Skin epidermis (tissue), 12 donors: ENCODE measurements around the gene LRRC9.
"Not testable (repeated sequence)": the region's sequence is repeated elsewhere in the genome, so short reads cannot be mapped to it uniquely, and the experiment has no call there.

Source experiments
- H3K27ac ChIP-seq, 21 experiments: fragments of 200-600 bp; sonication (generic) in 11 of 21; one replicate each; pipeline ENCODE4 v1.5.0; 2020; ENCODE audit warnings: mild to moderate bottlenecking in 3 of 21, inconsistent platforms in 2 of 21, moderate library complexity in 2 of 21
- H3K4me3 ChIP-seq, 7 experiments: fragments of 200-600 bp; sonication (generic) in 2 of 7; one replicate each; pipeline ENCODE4 v1.5.0; 2020; ENCODE audit warnings: inconsistent platforms in 2 of 7, mild to moderate bottlenecking in 2 of 7, moderate library complexity in 1 of 7

The LRRC9 gene

DNA sequence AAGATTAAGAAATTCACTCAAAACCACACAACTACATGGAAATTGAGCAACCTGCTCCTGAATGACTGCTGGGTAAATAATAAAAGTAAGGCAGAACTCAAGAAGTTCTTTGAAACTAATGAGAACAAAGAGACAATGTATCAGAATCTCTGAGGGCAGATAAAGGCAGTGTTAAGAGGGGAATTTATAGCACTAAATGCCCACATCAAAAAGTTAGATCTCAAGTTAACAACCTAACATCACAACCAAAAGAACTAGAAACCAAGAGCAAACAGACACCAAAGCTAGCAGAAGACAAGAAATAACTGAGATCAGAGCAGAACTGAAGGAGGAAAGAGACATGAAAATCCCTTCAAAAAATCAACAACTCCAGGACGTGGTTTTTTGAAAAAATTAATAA is 128.0 kb downstream of the LRRC9 start:
- H3K4me3 ChIP-seq, H3K27ac ChIP-seq: not testable (repeated sequence)

DNA sequence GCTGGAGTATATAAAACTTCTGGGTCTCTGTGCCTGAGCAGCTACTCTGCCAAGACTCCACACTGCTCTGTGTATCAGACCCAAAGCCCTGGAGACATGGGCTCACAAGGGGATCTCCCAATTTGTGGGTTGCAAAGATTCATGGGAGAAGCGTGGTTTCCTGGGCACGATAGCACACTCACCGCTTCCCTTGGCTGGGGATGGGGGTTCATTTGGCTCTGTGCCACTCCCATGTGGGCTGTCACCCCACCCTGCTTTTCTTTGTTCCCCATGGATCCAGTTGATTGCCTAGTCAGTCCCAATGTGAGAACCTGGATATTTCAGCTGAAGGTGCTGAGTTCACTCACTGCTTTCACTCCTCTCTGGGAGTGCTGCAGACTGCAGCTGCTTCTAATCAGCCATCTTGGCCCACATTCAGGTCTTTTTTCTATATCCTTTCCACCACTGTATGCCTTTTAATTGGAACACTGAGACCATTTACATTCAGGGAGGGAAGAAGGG is 131.8 kb downstream of the LRRC9 start:
- Histone ChIP-seq H3K4me3 (no peak overlapping the region), H3K27ac (peak overlapping the region in 1 of 21 experiments; percentile 3)

DNA sequence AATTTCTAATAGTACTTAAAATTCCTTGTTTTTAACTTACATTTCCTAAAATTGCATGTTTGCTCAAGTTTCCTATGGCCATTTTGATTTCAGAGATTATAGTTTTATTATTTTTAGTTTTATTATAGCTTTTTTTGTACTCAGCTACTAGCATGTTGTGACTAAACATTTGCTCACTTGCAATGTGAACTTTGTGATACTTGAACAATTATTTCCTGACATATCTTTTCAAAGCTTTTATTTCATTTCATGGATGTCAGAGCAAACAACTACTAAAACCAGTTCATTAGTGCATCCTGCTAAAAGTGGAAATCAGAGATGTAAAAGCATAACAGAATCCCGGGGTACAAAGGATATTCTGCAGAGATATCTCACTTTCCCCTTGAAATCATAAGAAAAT is 138.1 kb downstream of the LRRC9 start:
- H3K4me3 ChIP-seq, result no peak overlapping the region
- H3K27ac ChIP-seq, result no peak overlapping the region

DNA sequence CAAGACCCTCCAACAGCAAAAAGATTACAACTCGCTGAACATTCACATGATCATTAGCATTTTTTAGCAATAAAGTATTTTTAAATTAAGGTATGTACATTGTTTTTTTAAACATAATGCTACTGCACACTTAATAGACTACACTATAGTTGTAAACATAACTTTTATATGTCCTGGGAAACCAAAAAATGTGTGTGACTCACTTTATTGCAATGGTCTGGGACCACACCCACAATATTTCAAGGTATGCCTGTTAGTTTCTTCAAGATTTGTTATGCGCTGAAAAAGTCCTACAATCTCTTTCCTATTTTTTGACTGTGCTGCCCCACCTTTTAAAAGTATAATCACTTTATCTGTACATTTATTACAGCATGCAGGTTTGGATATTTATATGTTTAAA is 141.4 kb downstream of the LRRC9 start:
- Histone ChIP-seq H3K27ac (no peak overlapping the region), H3K4me3 (no peak overlapping the region)

DNA sequence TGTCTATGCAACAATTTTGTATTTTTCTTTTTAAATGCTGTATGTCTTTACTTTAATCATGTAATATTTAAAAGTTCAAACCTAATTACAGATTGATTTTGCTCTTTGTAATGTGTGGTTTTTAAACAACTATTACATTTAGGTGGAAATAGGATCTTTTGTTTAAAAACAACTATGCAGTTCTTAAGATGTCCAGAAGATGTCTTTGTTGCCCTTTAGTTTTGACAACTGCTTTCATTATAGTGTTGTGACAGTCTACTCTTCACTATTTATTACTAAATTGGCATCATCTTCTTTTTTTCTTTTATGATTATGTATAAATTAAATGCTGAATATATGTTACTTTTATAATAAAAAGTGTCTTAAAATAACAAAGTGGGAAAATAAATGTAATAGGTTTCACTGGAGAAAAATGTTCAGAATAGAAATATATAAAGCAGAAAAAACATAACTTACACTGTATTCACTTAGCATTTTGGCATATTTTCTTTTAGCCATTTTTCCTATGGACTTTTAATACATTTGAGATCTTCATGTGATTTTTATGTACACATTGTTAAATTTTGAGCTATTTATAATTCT is 144.6 kb downstream of the LRRC9 start:
- no peak overlapping the region for H3K4me3 ChIP-seq
- H3K27ac ChIP-seq, result no peak overlapping the region

DNA sequence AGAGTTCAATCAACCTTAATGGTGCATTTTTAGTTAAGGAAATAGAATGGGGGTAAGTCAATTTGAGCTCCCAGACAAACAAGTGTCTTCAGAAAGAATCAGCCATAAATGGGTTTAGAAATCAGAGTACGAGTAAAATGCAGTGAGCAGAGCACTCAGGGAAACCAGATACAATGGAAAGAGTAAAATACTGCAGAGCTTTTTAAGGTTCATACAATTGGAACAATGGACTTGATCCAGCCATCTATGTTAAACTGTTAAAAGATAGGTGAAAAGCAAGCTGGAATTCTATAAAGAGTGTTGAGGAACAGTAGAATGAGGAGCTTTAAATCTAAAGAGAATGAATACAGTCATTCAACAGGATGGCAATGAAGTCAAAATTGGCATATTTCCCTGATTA is 147.9 kb downstream of the LRRC9 start:
- H3K27ac ChIP-seq, result no peak overlapping the region
- H3K4me3 ChIP-seq, result no peak overlapping the region

DNA sequence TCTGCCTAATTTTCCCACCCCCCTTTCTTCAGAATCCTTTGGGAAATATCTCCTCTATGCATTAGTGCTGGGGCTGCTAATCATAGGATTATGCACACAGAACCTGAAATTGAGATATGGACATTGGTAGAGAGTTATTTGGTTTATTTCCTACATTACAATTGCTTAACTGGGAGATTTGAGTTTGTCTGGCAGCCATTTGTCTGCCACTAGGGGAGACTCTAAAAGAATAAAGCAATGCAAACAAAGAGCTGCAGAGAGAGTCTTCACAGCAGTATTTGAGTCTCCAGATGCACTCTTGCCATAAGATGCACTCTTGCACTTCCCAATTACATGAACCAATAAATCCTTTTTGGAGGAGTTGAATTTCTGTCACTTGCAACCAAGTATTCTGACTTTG is 159.8 kb downstream of the LRRC9 start:
- Histone ChIP-seq H3K4me3 (no peak overlapping the region), H3K27ac (no peak overlapping the region)

DNA sequence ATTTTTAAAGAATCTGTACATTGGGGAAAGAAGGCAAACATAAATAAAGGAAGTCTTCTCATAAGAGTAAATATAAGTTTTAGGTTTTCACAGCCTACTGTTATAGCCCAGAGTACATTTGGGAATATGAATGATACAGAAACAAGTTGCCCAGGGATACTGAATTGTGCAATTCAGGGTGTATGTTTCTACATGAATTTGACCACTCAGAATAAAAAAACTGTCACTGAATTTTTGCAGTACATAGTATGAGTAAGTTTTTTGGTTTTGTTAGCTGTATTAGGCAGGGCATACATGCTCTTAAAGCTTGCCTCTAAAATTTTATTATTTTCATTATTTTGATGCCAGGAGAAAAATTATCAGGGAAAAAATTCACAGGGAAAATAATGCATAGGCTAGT is 165.1 kb downstream of the LRRC9 start:
- H3K4me3 ChIP-seq, result no peak overlapping the region

DNA sequence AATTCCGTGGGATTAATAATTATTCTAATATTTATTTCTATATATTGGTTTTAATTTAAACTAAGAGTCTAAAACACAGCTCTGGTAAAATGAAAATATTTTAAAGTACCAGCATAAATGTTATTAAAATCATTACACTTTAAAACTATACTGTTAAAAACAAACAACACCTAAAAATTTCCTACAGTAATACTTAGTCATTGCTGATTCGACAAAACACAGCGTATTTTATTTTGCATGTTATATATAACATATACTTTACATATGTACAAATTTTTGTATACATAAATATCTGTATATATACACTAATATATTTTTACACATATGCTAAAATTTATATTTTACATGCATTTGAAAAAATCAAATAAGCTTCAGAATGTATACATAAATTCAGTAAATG is 165.7 kb downstream of the LRRC9 start:
- no peak overlapping the region for H3K4me3 ChIP-seq

More for the DNA sequence above, 165.1 kb downstream of the LRRC9 start:
- H3K27ac ChIP-seq, result no peak overlapping the region

DNA sequence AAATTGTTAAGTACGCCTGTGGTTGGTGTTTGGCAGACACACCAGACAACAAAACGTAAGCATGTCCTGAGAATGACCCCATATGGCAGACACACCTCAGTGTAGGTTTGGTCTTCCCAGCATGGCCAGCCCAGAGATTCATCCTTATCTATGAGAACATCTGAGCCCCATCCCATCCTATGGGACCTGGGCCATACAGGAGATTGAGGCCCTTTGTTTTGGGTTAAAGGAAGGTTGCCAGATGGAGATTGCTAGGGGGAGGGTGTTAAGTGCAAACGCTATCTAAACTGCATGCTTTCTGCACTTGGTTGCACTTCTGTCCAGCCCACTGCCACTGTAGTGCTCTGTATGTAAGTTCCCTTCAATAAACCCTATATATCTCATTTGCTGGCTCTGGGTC is 167.7 kb downstream of the LRRC9 start:
- Histone ChIP-seq H3K4me3 (no peak overlapping the region), H3K27ac (no peak overlapping the region)

More for the DNA sequence above, 165.7 kb downstream of the LRRC9 start:
- H3K27ac ChIP-seq, result no peak overlapping the region

DNA sequence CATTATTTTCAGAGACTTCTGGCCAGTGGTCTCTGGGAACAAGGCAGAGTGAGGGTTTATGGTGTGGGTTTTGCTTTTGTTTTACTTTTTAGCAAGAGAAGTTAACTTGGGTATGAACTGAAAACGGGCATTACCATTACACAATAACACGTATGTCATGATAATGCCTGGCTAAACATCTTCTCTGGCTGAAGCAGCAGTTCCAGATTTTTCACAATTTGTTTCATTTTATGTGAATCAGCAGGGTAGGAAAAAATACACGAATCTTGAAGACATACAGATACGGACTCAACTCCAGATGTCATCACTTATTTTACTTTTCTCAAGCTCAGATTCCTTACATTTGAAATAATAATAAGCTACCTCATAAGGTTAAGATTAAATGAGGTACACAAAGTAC is 169.3 kb downstream of the LRRC9 start:
- H3K4me3 ChIP-seq, result no peak overlapping the region
- H3K27ac ChIP-seq, result peak overlapping the region in 4 of 21 experiments; percentile 14 to 56 (median 46)

DNA sequence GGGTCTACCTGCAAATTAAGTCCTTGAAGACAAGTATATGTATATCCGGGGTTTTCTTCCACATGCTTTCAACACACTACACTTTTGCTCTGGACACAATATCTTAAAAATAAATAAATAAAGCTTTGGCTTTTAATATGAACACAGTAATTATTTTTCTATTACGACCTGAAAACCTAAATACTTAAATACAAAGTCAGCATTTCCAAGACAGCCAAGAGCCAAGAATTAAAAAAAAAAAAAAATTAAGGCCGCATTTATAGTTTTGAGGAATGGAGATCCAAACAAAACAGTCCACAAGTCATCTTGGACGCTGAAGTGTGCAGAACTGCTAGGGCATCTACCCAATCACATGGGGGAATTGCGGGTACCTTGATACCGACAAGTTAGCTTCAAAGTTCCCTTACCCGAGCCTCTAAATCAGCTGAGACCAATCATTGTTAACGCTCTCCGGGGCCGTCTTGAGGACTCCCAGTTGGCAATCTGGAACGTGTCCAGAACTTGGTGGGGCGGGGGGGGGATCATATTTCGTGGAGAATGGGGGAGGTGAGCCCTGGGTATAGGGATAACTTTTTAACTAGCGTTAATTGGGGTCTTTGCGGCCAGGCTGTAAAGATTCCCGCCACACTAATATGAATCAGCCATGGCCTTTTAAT is 171.0 kb downstream of the LRRC9 start:
- Histone ChIP-seq H3K27ac (peak overlapping the region; percentile 57 to 100 (median 97)), H3K4me3 (peak overlapping the region; percentile 54 to 79 (median 66))

DNA sequence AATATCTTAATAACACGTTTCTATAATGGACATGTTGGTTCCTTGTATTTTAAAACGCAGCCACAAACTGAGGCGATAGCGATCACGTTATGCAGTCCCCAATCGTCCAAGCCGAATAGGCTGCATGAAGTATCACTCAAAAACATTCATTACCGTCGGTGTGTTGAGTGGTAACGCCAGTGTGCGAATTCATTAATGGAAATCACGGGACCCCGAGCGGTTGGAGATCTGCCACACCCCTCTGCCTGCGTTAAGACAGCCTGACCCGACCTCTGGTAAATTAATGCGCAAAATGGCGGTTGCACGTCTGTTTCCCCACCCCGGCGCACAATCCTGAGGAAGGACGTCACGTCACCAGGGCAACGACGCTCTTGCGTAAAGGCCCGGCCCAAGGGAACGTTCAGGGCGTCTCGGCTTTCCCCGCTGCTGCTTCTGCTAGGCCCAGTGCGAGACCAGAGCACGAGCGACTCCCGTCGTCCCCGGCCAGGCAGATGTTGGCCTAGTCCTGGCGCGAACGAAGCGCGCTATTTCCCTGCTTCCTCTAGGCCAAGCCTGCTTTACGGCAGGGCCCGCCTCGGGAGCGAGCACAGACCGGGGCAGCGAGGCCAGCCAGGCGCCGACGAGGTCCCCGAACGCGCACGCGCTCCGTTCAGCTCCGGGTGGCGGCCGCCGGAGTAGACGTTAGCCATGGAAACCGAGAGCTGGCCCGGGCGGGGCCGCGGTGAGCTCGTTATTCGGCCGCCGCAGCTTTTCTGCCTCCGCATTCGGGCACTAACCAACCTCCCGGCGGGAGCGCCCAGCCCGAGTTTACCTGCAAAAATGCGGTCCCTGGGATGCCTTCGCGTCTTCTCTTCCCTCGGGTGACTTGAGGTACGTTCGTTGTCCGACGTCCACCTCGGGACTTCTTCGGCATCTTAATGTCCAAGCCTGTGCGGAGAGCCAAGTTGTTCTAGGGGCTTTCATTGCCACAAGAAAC is 171.9 kb downstream of the LRRC9 start, which contains the start of gene PCNX4:
TSS of gene PCNX4 (plus strand) at position 374 of the 976 bp plus-strand sequence. CDS start 15,716 bp downstream, outside the sequence.
- H3K27ac ChIP-seq, result peak within 1 kb of the TSS; percentile 79 to 100 (median 97)
- H3K4me3 ChIP-seq, result peak within 1 kb of the TSS; percentile 54 to 79 (median 66)

DNA sequence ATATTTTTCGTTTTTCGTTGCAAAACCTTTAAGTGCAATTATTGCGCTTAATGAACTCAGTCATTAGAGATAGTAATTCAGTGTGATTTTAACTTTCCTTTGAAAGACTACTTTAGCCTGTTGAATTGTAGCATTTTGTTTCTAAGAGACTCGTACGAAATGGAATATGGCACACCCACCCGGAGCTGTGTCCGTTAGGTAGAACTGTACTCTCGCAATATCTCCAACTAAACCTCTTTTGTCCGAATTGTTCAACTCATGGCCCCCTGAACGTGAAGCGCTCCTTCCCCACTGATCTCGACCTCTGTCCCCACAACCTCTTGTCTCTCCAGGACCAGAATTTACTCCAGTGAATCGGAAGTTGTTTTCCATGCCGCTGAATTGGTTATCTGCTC is 172.6 kb downstream of the LRRC9 start:
- Histone ChIP-seq H3K27ac (peak overlapping the region; percentile 79 to 100 (median 97)), H3K4me3 (peak overlapping the region; percentile 54 to 79 (median 66))

DNA sequence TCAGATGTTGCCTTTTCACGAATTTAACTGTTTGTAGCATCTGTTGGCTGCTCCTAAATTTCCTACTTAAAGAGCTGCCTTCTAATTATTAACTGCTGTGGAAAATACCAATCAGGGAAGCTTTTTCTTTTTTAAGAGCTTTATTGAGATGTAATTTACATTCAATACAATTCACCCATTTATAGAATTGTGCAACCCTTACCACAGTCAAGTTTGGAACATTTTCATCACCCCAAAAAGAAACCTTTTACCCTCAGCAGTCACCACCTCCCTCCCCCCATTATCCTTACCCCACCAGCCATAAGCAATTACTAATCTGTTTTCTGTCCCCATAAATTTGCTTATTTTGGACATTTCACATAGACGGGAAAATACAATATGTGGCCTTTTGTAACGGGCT is 173.1 kb downstream of the LRRC9 start:
- H3K4me3 ChIP-seq, result peak overlapping the region; percentile 54 to 79 (median 66)
- H3K27ac ChIP-seq, result peak overlapping the region in 19 of 21 experiments; percentile 88 to 100 (median 97)

DNA sequence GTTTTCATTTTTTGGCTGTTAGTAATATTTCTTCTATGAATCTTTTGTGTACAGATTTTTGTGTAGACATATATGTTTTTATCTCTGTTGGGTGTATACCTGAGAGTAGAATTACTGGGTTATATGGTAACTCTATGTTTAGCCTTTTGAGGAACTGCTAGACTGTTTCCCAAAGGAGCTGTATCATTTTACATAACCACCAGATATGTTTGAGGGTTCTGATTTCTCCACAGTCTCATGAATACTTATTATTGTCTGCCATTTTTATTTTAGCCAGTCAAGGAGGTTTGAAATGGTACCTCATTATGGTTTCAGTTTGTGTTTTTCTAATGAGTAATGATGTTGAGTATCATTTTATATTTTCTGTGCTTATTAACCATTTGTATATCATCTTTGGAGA is 173.7 kb downstream of the LRRC9 start:
- Histone ChIP-seq H3K4me3 (peak overlapping the region in 1 of 7 experiments; percentile 64), H3K27ac (peak overlapping the region in 6 of 21 experiments; percentile 96 to 99 (median 98))

DNA sequence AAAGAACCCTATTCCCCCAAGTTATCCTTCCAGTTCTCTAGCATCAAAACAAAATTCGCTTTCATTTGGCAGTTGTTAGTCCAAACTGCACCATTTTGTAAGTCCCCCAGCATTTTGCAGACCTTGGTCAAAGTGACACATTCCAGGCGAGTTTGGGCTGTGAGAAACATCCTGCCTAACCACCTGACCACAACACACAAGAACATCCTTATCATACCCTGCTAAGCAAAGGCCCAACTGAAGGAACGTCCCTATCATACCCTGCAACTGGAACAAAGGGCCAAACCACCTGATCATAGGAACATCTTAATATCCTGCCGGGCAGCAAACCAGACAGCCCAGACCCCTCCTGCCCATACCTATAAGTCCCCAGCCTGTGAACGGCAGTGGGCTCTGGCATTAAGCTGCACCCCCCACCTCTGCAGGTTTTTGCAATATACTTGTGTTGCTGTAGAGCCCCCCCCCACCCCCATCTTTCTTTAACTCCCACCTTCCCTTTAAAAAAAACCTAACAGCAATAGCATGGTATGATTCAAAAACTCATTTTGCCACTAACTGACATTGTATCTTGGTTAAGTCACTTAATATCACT is 174.5 kb downstream of the LRRC9 start:
- Histone ChIP-seq H3K27ac (no peak overlapping the region), H3K4me3 (no peak overlapping the region)

DNA sequence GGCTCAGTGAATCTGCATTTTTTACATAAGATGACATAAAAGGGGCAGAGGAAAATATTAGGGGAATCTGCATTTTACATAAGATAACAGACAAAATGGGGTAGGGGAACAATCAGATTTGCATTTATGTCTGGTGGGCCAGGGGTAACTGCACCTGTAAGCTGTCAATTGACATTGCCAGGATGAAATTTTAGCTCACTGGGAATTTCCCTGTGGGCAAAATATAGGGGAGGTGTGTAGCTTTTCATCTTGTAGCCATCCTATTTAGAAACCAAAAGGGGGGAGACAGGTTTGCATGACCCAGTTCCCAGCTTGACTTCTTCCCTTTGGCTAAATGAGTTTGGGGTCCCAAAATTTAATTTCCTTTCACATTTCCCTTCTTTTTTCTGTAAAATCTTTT is 175.3 kb downstream of the LRRC9 start:
- no peak overlapping the region for H3K27ac ChIP-seq

DNA sequence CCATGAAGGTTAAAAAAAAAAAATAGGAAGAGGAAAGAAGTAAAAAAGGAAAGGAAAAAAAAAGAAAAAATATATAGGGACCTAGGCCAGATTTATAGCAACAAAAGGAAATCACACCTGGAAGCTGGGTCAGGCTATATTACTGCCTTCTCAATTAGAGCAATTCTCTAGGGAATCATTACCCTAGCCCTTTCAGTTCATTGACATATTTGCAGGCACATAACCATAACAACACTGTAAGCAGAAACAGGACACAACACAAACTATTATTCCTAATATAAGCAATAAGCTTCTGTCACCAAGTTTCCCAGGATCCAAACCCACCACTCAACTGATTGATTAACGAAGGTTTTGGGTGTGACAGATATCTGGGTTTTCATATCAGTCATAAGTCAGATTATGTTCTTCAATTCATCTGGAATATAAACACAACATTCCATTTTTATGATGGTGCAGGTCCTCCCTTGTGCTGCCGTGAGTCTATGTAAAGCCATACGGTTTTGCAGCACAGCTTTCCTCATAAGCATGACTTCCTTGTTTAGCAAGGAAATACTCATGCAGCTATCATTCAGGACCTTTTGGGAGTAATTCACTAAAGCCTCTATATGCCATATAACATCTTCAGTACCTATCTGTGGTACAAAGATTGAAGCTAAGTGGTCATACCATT is 176.0 kb downstream of the LRRC9 start:
- no peak overlapping the region for H3K27ac ChIP-seq

More for the DNA sequence above, 175.3 kb downstream of the LRRC9 start:
- no peak overlapping the region for H3K4me3 ChIP-seq

More for the DNA sequence above, 176.0 kb downstream of the LRRC9 start:
- H3K4me3 ChIP-seq, result no peak overlapping the region
